Cardiac muscle cell (in vitro differentiated cells and primary cell): ENCODE measurements around the gene PDE7B. TPM values are rescaled to one million over a fixed set of nuclear protein-coding genes. Genes with fewer than 3 reads are reported as not detected.
"Not testable (repeated sequence)": the region's sequence is repeated elsewhere in the genome, so short reads cannot be mapped to it uniquely, and the experiment has no call there.

Experiments used
- DNase-seq, 2 donors: peaks; one replicate each; pipeline versions ENCODE4 v3.0.0 to v3.0.0-alpha.2; 2010 to 2017; ENCODE audit warnings: low read depth in 1 of 2, low spot score in 1 of 2
- H3K27ac ChIP-seq: fragments of 200-600 bp; sonication (generic); 2 replicates; pipeline ENCODE4 v1.5.1; 2016
- H3K27me3 ChIP-seq: fragments of 200-600 bp; sonication (generic); 2 replicates; pipeline ENCODE4 v1.6.0; 2016; ENCODE audit warnings: control low read depth
- H3K36me3 ChIP-seq: fragments of 200-600 bp; sonication (generic); 2 replicates; pipeline ENCODE4 v1.5.1; 2016; ENCODE audit warnings: control low read depth
- H3K4me1 ChIP-seq: fragments of 200-600 bp; sonication (generic); 2 replicates; pipeline ENCODE4 v1.8.1; 2017; ENCODE audit warnings: low read depth, mild to moderate bottlenecking, mixed run types
- H3K4me3 ChIP-seq: fragments of 200-600 bp; sonication (generic); 2 replicates; pipeline ENCODE4 v1.5.1; 2016; ENCODE audit warnings: mild to moderate bottlenecking
- H3K9me3 ChIP-seq: fragments of 200-600 bp; sonication (generic); 2 replicates; pipeline ENCODE4 v1.5.1; 2017; ENCODE audit warnings: low read depth, mild to moderate bottlenecking, control low read depth
- polyA plus RNA-seq: library from polyadenylated mRNA; unstranded; fragments of >200 nt; fragmentation: Nextera tagmentation; extraction: Ambion mirVana; gene quantifications from 2 replicates; pipeline ENCODE4 v1.2.1, GENCODE V29; 2016
- total RNA-seq: library from RNA; depleted of rRNA; stranded (reverse); fragments of >200 nt; gene quantifications from 2 replicates; pipeline ENCODE4 v1.2.3, GENCODE V29; 2016
- TF ChIP-seq, protein P1 (sequence below): IDR thresholded peaks from 2 replicates; pipeline ENCODE4 v1.5.1; 2012; ENCODE audit warnings: low read depth, mild to moderate bottlenecking, low read length

PDE7B gene
- total and polyA plus RNA-seq, 2 experiments from 2014 or later = 0.04 to 0.60 TPM

DNA sequence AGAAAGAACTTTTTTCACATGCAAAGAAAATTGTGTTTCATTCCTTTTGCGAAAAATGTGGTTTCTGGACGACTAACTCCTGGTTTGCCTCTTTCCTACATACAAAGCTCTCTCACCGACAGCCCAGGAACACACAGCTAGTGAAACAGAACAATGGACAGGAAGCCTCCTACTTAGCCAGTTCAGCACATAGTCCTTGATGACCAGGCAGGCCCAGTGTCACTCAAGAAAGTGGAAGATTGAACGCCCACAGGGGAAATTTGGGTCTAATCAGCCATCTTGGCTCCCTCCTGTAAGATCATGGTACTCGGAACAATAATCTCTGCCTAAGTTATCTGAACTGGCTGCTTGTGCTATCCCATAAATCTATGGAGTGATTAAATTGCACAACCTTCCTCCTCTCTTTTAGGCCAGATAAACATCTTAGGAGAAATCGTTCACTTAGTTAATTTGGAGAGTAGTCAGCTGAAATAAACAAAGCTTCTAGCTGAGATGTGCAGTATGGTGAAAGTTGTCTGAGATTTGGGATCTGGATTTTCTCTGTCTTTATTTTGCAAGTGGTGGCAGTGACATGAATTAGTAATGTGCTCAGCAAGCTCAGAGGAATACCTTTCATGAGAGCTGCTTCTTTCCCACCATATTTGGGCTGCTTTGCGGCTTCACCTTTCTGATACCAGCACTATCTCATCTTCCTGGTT, 251.6 kb downstream of the PDE7B start:
- peaks cover 26% of the 10 kb centered on the region for H3K4me1 ChIP-seq
- H3K9me3 ChIP-seq = no peaks in the 10 kb centered on the region
- no peaks in the 10 kb centered on the region for H3K27me3 ChIP-seq
- no peaks in the 10 kb centered on the region for H3K36me3 ChIP-seq
- TF ChIP-seq, protein P1, sequence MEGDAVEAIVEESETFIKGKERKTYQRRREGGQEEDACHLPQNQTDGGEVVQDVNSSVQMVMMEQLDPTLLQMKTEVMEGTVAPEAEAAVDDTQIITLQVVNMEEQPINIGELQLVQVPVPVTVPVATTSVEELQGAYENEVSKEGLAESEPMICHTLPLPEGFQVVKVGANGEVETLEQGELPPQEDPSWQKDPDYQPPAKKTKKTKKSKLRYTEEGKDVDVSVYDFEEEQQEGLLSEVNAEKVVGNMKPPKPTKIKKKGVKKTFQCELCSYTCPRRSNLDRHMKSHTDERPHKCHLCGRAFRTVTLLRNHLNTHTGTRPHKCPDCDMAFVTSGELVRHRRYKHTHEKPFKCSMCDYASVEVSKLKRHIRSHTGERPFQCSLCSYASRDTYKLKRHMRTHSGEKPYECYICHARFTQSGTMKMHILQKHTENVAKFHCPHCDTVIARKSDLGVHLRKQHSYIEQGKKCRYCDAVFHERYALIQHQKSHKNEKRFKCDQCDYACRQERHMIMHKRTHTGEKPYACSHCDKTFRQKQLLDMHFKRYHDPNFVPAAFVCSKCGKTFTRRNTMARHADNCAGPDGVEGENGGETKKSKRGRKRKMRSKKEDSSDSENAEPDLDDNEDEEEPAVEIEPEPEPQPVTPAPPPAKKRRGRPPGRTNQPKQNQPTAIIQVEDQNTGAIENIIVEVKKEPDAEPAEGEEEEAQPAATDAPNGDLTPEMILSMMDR = no peak
- peak; percentile 40 to 59 for DNase-seq
- H3K4me3 ChIP-seq = no peak overlapping the region
- peak overlapping the region; percentile 97 for H3K27ac ChIP-seq

DNA sequence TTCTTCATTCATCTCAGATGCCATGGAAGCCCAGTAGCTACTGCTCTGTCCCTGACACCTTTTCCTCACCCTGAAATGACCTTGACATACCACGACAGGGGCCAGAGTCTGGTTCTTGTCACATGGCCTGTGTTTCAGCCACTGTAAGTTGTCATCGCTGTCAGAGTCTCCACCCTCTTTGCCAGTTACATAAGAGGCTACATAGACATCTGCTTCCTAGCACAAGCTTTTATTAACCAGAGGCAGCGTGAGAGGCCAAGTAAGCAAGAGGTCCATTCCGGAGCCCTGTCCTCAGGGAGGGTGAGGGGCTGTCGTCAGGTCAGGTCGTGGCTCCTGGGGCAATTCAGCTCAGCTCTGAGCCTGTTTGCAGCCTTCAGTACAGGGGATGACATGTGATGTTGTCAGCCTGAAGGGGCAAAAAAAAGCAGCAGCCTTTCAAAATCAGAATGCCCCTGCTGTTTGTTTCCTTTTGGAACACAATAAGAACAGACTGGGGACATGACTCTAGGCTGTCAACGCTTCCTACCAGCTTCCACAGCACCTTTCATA, 252.3 kb downstream of the PDE7B start:
- Histone ChIP-seq H3K4me3 (no peak overlapping the region), H3K27ac (peak overlapping the region; percentile 97)

DNA sequence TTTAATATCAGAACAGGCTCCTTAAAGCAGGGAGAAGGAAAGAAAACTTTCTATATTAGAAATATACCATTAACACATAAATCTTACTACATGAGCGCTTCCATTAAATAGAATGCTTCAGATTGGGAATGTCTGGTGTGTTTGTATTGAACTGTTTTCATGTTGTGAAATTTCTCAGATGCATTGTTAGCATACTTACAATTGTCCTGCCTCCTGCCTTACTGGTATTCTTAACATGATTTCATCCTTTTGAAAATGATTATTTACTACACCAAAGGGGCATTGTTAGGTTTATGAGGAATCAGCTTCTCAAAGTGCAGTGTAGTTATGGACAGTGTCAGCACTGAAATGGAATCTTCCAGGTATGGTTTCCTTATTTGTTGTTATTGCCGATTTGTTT, 253.1 kb downstream of the PDE7B start:
- no peaks in the 10 kb centered on the region for H3K36me3 ChIP-seq
- H3K4me3 ChIP-seq = no peak overlapping the region
- TF ChIP-seq, protein P1 = no peak
- no peaks in the 10 kb centered on the region for H3K9me3 ChIP-seq
- DNase-seq = peak in 1 of 2 donors; percentile 36
- peak overlapping the region; percentile 97 for H3K27ac ChIP-seq
- H3K4me1 ChIP-seq = peaks cover 26% of the 10 kb centered on the region
- H3K27me3 ChIP-seq = no peaks in the 10 kb centered on the region

More for the DNA sequence above, 252.3 kb downstream of the PDE7B start:
- Histone ChIP-seq H3K9me3 (no peaks in the 10 kb centered on the region), H3K36me3 (no peaks in the 10 kb centered on the region), H3K27me3 (no peaks in the 10 kb centered on the region), H3K4me1 (peaks cover 26% of the 10 kb centered on the region)
- TF ChIP-seq, protein P1 = no peak
- DNase-seq = peak; percentile 70 to 97

DNA sequence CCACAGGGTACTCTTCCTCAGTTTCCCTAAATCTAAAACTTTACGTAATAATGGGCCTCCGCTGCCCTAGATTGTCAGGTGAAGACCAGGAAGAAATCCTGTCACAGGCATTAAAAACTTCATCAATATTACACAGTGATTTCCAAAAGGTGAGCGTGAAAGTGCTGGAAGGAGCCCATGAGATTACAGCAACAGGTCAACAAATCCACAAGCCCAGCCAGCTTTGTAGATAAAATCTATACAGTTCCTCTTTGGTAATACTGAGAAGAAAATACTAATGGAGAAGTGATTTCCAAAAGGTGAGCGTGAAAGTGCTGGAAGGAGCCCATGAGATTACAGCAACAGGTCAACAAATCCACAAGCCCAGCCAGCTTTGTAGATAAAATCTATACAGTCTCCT, 254.3 kb downstream of the PDE7B start:
- not testable (repeated sequence) for H3K9me3 ChIP-seq, H3K27me3 ChIP-seq, H3K36me3 ChIP-seq, H3K27ac ChIP-seq, H3K4me3 ChIP-seq, DNase-seq
- H3K4me1 ChIP-seq = peaks cover 26% of the 10 kb centered on the region

DNA sequence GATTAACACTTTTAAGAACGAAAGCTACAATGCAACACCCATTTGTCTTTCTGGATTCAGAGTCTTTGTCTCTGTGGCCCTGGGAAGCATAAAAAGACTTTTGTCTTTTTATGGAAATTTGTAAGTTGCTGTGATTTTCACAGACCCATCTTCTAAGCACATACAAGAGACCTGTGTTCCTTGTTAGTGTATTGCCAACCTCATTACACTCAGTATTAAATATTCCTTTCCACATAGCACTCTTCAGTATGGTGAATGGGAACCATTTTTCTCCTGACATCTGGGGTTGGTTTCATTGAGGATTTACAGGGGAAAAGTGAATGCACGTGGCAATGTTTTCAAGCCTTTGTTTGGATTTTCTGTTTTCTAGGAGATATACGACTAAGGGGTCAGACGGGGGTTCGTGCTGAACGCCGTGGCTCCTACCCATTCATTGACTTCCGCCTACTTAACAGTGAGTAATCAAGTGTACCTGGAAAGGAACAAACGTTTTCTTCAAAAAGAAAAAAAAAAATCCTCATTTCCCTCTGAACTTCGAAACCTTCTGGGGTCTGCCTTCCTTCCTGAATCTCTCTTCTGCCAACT, 257.0 kb downstream of the PDE7B start:
- no peaks in the 10 kb centered on the region for H3K36me3 ChIP-seq
- no peaks in the 10 kb centered on the region for H3K27me3 ChIP-seq
- TF ChIP-seq, protein P1 = no peak
- no peak overlapping the region for H3K4me3 ChIP-seq
- DNase-seq = no peak
- no peaks in the 10 kb centered on the region for H3K9me3 ChIP-seq
- no peak overlapping the region for H3K27ac ChIP-seq
- peaks cover 28% of the 10 kb centered on the region for H3K4me1 ChIP-seq

DNA sequence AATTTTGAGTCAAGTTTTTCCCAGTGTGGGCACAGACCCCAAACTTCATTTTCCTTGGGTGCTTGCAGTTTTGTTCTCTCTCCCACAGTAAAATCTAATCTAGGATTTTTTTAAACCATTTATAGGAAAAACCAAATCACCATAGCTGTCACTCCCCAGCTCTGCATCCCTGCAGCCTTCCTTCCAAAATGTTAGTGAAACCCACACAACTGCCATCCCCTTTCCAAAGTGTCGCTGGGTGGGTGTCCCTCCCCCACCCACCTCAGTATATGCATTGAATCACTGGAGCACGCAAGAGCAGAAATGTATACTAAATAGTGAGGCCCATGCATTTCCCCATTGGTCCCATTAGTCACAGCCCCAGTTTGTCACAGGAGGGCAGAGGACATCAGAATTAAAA, 260.3 kb downstream of the PDE7B start:
- peaks cover 36% of the 10 kb centered on the region for H3K4me1 ChIP-seq
- DNase-seq = no peak
- H3K27me3 ChIP-seq = no peaks in the 10 kb centered on the region
- TF ChIP-seq, protein P1 = no peak
- no peak overlapping the region for H3K4me3 ChIP-seq
- H3K36me3 ChIP-seq = no peaks in the 10 kb centered on the region
- H3K9me3 ChIP-seq = no peaks in the 10 kb centered on the region
- no peak overlapping the region for H3K27ac ChIP-seq
